ENCODE results near the gene RANBP3L.
"Not testable (repeated sequence)": the region's sequence is repeated elsewhere in the genome, so short reads cannot be mapped to it uniquely, and the experiment has no call there.

Gene RANBP3L

GRCh38 chr5:36301858-36302603, at the start of gene RANBP3L:
TSS of gene RANBP3L (minus strand) at chr5:36301902. CDS start at chr5:36301416, 486 bp downstream.
- DNase-seq: no peak

DNA sequence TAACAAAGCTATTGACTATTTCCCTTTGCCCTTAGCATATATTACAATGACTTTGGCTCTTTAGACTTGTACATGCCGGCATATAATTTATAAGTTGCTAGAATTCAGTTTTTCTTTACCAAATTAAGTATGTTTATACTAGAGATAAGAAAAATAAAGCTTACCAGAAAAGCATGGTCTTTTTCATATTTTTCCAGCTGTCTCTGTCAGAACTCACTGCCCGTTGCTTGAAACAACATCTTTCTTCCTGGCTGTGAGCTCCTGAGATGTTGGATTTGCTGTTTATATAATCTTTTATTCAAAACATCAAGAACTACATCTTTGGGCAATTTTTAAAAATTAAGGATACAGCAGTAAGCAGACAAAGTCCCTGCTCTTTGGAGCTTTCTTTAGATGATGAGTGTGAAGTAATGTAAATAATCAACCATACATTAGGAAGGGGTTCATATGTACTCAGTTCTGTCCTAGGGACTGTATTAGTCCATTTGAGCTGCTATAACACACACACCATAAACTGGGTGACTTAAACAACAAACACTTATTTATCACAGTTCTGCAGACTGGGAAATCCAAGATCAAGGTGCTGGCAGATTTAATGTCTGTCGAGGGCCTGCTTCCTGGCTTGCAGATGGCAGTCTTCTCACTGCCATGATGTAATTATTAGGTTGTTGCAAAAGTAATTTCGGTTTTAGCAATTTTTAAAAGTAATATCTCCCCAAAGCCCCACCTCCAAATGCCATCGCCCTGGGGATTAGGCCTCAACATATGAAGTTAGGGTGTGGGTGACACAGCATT, 45.4 kb upstream of the RANBP3L start:
- DNase-seq: no peak

GRCh38 chr5:36344899-36345298, 43.2 kb upstream of the RANBP3L start:
- no peak for DNase-seq

DNA sequence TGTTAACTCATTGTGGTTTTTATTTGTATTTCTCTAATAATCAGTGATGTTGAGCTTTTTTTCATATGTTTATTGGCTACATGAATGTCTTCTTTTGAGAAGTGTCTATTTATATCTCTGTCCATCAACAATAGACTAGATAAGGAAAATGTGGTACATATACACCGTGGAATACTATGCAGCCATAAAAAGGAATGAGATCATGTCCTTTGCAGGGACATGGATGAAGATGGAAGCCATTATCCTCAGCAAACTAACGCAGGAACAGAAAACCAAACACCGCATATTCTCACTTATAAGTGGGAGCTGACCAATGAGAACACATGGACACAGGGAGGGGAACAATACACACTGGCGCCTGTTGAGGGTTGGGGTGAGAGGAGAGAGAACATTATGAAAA, 40.0 kb upstream of the RANBP3L start:
- not testable (repeated sequence) for DNase-seq

DNA sequence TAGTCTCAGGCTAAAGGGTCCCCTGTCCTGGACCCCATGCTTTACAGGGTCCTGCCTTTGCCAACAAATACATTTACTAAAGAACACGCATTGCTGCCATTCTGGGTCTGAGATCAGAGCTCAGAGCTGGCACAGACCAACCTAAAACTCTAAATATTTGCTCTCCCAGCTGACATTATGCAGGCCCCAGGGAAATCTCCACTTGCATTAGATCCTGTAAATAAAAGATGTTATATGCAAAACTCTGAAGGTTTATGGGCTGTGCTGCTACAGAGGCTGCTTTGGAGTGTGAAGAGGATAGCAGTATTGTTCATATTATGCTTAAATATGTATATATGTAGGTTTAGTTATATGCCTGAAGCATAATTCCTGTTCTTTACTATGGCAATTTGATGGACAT, 35.9 kb upstream of the RANBP3L start:
- no peak for DNase-seq

GRCh38 chr5:36334315-36334714, 32.6 kb upstream of the RANBP3L start:
- DNase-seq: no peak

GRCh38 chr5:36332720-36333119, 31.0 kb upstream of the RANBP3L start:
- DNase-seq: not testable (repeated sequence)

DNA sequence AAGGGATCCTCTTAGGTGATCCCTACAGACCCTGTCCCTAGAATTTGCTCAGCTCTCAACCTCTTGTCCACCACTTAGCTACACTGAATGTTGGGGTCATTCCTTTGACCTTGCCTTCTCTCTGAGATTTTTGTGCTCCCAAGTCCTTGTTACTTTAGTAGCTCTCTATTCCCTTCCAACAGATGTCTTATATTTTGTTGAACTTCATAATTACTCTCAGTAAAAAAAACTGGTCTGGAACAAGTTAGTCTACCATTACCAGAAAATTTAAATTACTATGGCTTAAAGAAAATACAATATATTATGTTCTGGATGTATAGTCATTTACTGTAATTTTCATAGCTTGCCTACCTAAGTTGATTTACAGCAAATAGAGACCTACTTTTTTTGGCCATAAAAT, 23.5 kb upstream of the RANBP3L start:
- no peak for DNase-seq

DNA sequence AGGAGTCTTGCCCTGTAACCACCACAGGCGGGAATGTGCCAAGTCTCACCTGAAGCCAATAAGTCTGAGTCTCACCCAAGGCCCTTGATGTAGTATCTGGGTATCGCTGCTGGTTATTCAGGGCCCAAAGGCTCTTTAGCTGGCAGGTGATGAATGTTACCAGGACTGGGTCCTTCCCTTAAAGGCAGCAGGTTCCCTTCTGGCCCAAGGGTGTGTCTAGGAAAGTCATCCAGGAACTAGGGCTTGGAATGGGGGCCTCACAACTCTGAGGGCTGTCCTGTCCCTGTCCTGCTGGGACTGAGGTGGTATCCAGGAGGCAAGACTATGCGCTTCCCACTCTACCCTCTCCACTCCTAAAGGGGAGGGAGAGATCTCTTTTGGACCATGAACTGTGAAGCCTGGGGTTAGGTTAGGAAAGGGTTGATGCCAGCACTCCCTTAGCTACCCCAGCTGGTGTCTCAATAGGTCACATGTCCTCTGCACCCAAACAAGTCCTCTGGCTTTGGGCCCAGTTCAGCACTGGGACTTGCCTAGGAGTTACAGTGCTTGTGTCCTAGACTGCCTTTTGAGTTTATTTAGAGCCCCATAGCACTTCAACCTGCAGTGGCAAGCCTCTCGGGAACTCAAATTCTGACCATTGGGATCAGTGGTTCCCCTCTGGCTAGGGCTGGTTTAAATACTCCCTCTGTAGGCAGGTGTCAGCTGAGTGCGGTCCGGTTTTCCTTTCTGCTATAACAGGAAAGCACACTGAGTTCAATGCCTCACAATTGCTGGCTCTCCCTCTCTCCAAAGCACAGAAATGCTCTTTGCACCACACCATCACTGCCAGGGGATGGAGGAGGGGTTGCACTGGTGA, 22.5 kb upstream of the RANBP3L start:
- DNase-seq: no peak

DNA sequence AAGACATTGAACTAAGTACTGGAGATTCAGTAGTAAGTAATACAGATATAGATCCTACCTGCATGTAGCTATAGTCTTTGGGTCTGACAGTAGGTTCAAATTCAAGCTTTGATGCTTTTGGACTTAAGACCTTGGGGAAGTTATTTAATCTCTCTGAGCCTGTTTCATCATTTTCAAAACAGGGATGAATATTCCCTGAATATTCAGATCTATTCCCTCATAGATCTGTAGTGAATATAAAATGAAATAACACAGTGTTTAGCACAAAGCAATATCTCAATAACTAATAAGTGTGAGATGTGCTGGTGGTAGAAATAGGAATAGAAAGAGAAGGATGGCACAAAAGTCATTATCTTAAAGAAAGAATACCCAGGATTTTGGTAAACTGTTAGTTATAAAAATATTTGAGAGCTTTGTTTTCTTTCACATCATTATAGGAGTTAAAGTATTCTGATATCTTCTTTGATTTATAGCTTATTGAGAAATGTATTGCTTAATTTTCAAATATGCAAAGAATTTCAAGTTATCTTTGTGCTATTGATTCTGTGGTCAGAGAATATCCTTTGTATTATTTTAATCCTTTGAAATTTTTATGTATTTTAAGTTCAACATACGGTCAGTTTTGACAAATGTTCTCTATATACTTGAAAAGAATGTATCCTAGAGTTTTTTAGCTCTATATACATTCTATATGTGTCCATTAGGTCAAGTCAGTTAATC, 11.4 kb upstream of the RANBP3L start:
- no peak for DNase-seq

DNA sequence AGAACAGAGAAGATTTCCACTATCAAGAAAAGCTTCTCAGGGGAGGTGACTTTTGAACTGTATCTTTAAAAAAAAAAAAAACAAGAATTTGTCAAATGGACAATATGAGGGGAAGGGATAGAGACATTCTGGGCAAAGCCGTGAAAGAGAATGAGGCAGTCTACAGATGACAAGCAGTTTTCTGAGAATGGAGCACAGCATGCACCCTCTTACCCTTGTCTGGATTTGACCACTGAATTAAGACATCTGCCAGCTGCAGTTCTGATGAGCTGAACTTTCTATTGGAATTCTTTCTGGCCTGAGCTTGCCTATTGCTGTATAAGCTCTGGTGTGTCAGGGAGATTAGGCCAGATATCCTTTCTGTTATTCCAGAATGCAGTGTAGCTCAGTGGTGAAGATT, 10.3 kb upstream of the RANBP3L start:
- no peak for DNase-seq

GRCh38 chr5:36310138-36310537, 8.4 kb upstream of the RANBP3L start:
- peak in 1 of 2 experiments; percentile 37 for DNase-seq

DNA sequence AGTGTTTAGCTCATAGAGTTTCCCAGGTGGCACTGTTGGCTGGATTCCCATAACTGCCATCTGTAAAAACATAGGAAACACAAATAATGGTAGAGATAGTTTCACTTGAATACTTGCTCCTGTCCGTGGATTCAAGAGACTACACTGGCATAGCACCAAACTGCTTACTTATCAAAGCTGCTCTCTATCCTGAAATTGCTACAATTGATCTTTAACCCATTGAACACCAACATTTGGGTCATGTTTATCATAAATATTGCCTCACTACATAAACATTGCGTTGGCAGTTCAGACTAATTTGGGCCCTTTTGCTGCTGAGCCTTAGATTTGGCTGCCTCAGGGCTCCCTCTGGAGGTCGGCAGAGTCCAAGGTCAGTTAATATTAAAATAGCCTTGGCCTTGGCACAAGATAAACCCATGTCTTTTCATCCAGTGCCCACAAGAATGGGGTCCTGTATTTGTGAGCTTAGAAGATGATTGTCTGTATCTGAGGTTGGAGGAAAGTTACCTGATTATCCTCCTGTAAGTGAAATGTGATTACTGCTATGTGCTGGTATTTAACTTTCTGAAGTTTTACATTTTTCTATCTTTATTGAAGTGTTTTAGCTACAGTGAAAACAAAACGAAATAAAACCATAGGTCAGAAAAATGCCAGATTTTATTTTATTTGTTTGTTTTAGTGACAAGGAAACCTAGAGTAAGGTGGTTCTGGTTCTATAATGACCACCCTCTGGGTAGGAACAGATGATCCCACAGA, 4.0 kb upstream of the RANBP3L start:
- peak; percentile 45 to 46 for DNase-seq

GRCh38 chr5:36304095-36304805, 2.5 kb upstream of the RANBP3L start:
- no peak for DNase-seq

DNA sequence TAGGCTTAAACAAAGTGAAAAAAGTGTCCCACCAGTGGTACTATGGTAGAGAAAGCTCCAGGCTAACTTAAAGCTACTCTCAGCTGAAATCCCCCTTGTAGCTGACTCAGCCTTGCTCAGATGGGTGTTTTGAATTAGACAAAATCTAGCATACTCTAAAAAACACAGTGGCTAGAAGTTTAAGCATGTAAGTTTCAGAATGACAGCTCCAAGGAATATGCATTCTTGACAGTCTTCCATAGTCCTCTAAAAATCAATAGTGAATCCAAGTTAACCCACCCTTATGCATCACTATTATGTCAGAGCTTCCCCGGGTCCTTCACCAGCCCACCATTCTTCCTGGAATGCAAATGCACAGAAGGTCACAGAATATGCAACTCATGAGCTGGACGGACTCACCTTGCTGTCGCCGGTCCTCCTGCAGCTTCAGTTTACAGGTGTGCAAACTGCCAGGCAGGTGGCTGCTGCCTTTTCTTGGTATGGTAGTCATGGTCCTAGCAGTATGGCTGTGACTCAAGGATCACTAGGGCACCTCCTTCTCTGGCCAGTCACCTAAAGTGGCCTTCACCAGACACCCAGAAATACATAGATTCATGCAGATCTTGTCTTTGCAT, 668 bp downstream of the RANBP3L start:
- DNase-seq: no peak

- no peak for DNase-seq
Measured at GRCh38 chr5:36300191-36300926, 1.3 kb downstream of the RANBP3L start.

- DNase-seq: no peak
Measured at GRCh38 chr5:36298552-36298951, 3.1 kb downstream of the RANBP3L start.

GRCh38 chr5:36297653-36298052, 4.0 kb downstream of the RANBP3L start:
- no peak for DNase-seq

GRCh38 chr5:36285837-36286615, 15.7 kb downstream of the RANBP3L start:
- DNase-seq: no peak

All from Kasumi-1 (cell line).